ENCODE measurements around the gene S100B. TPM values are rescaled to one million over a fixed set of nuclear protein-coding genes. Genes with fewer than 3 reads are reported as not detected.

The S100B gene
- total and polyA plus RNA-seq, 2 of the 8 experiments (the other 6 are each of a cell fraction or from before 2014, with no cell fraction given): 0.36 to 0.69 TPM

DNA sequence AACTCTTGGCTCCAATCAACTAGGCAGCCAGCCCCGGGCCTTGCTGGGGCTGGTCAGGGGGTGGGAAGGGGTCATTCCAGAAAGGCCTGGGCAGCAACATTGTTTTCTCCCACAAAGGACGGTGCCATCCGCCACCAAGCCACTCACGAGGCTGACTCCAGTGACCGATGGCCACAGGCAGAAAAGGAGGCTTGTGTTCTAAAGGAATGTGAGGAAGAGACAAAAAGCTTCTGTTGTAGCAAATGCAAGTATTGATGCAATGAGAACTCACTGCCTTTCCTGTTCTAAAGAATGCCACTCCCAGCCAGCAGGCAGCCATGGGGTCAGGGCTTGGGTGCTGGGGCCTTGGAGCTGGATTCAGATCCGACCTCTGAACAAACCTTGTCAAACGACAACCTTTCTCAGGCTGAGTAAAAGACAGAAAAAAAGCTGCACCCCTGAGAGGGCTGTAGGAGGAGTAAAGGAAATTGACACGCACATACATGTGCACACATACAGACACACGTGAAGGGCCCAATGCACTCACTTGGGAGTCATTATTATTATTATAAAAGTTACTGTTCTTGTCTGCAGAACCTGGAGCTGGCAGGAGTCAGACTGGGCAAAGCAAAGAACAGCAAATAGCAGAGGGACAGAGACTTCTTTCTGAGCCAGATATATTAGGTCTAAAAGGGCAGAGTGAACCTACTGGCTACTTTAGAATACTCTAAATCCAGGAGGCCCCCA, 16.7 kb upstream of the S100B start:
- Histone ChIP-seq H3K18ac (ENCODE audit: extremely low read depth, low read length) (no peak overlapping the region), H4K5ac (ENCODE audit: insufficient read length, low read depth, low read length) (no peak overlapping the region), H3K79me2 (ENCODE audit: control insufficient read depth in 1 of 2, insufficient read depth in 2 of 2, low read length in 2 of 2) (no peaks in the 10 kb centered on the region), H2BK15ac (ENCODE audit: low read length) (no peak overlapping the region), H2AFZ (ENCODE audit: low read length) (no peak overlapping the region), H3K23ac (ENCODE audit: insufficient read length) (no peak overlapping the region), H3K4me2 (ENCODE audit: insufficient read depth in 1 of 2, low read depth in 2 of 2, low read length in 2 of 2) (no peak overlapping the region), H3K36me3 (ENCODE audit: control insufficient read depth in 2 of 4, insufficient read depth in 4 of 4, low read length in 3 of 4) (no peaks in the 10 kb centered on the region), H3K56ac (replicated peaks; ENCODE audit: insufficient read length, low read depth, low read length) (no peak overlapping the region), H3K14ac (ENCODE audit: insufficient read length) (no peak overlapping the region), H3K9me3 (ENCODE audit: insufficient read depth in 2 of 2, low read depth in 1 of 2, low read length in 1 of 2) (peaks cover 9 to 17% of the 10 kb centered on the region in 2 experiments), H2AK5ac (ENCODE audit: low read depth, low read length) (no peak overlapping the region), H2BK20ac (ENCODE audit: low read length) (no peak overlapping the region), H3K27ac (ENCODE audit: low read depth, low read length) (no peak overlapping the region), H3K79me1 (ENCODE audit: low read depth, low read length) (no peaks in the 10 kb centered on the region), H4K8ac (ENCODE audit: extremely low read depth, insufficient read depth, low read length) (no peak overlapping the region; the same call in 1 of the 2 replicates), H3K9ac (replicated peaks in 1 of 4; ENCODE audit: extremely low read depth in 1 of 4, low read depth in 3 of 4, low read length in 3 of 4) (no peak overlapping the region), H4K20me1 (replicated peaks in 1 of 2; ENCODE audit: control insufficient read depth in 1 of 2, insufficient read depth in 2 of 2, low read length in 2 of 2) (no peaks in the 10 kb centered on the region), H3K4ac (replicated peaks; ENCODE audit: insufficient read length, low read depth, low read length) (no peak overlapping the region), H2BK12ac (ENCODE audit: low read depth, low read length) (no peak overlapping the region), H3K23me2 (ENCODE audit: low read depth, low read length) (no peaks in the 10 kb centered on the region), H3K4me3 (ENCODE audit: extremely low read depth in 1 of 4, insufficient read depth in 2 of 4, low read depth in 3 of 4, low read length in 4 of 4) (no peak overlapping the region), H3K27me3 (replicated peaks in 1 of 4; ENCODE audit: control insufficient read depth in 3 of 4, extremely low read depth in 1 of 4, insufficient read depth in 3 of 4, low read length in 3 of 4) (no peaks in the 10 kb centered on the region), H4K91ac (replicated peaks; ENCODE audit: insufficient read length, low read length) (no peak overlapping the region), H2BK120ac (replicated peaks; ENCODE audit: low read depth, low read length) (no peak overlapping the region), H3K4me1 (replicated peaks in 1 of 4; ENCODE audit: control insufficient read depth in 3 of 4, insufficient read depth in 4 of 4, low read length in 3 of 4) (no peaks in the 10 kb centered on the region; a peak in 2 of 7 replicates), H2BK5ac (ENCODE audit: low read depth, low read length) (no peak overlapping the region)
- DNase-seq (ENCODE audit: low read depth in 1 of 2, low spot score in 2 of 2): no peak
- ChIA-PET CTCF (ENCODE audit: partially characterized antibody) (interaction anchor here (0.7 to 2.4 kb wide), 4 partner anchors 13 to 39 kb away, joined by 3 to 6 read pairs (median 4); no protein-coding TSS in a partner anchor), POLR2A (ENCODE audit: partially characterized antibody) (interaction anchor here (3.3 kb wide), 1 partner anchor 14 kb away, joined by 18 read pairs; the partner anchor contains the start of gene PRMT2)
- 89% methylated on average over 9 of the region's 9 CpGs; no CpG with 5 or more reads in 1 of the 2 experiments for WGBS, 2 experiments (ENCODE audit: extremely low coverage in 1 of 2, insufficient coverage in 1 of 2, insufficient read length in 1 of 2, insufficient replicate concordance in 2 of 2, low coverage in 1 of 2, low lambda C conversion rate in 2 of 2, missing lambda C conversion rate in 1 of 2)
- no peak for FAIRE-seq
- TF ChIP-seq MAFK (IDR thresholded peaks at IDR 0.05; ENCODE audit: low read depth, low read length): no peak
- no peak for TF ChIP-seq SP1 (IDR thresholded peaks at IDR 0.05; ENCODE audit: low read depth, low read length)
- TF ChIP-seq, protein P1, sequence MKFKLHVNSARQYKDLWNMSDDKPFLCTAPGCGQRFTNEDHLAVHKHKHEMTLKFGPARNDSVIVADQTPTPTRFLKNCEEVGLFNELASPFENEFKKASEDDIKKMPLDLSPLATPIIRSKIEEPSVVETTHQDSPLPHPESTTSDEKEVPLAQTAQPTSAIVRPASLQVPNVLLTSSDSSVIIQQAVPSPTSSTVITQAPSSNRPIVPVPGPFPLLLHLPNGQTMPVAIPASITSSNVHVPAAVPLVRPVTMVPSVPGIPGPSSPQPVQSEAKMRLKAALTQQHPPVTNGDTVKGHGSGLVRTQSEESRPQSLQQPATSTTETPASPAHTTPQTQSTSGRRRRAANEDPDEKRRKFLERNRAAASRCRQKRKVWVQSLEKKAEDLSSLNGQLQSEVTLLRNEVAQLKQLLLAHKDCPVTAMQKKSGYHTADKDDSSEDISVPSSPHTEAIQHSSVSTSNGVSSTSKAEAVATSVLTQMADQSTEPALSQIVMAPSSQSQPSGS (IDR thresholded peaks at IDR 0.05; ENCODE audit: low read length): no peak
- no peak for TF ChIP-seq CTBP2 (IDR thresholded peaks at IDR 0.05; ENCODE audit: borderline replicate concordance, insufficient read depth, insufficient read length, low read length)
- no peak for TF ChIP-seq SP4 (IDR thresholded peaks at IDR 0.05; ENCODE audit: low read length)
- TF ChIP-seq POU5F1 (IDR thresholded peaks at IDR 0.05; ENCODE audit: low read depth, low read length): no peak
- no peak for TF ChIP-seq KDM5A (IDR thresholded peaks at IDR 0.05; ENCODE audit: low read length)
- no peak for TF ChIP-seq SIRT6 (IDR thresholded peaks at IDR 0.05; ENCODE audit: low read length)
- no peak for TF ChIP-seq TEAD4 (IDR thresholded peaks at IDR 0.05; ENCODE audit: low read depth, low read length)
- no peak for TF ChIP-seq CHD2 (IDR thresholded peaks at IDR 0.05; ENCODE audit: low read length)
- no peak for TF ChIP-seq SP2 (IDR thresholded peaks at IDR 0.05; ENCODE audit: low read length)
- TF ChIP-seq TBP (IDR thresholded peaks at IDR 0.05; ENCODE audit: low read depth, low read length): no peak

Measured in H1 (cell line).